Tibial artery (tissue), 4 donors: ENCODE results near the gene BIRC6.
A peak's percentile ranks its signal among the peaks of the same experiment; 100 is the strongest.

Source experiments
- DNase-seq, 2 donors: peaks; one replicate each; pipeline ENCODE4 v3.0.0-alpha.2; 2019
- H3K27ac ChIP-seq, 2 donors: fragments of 200-600 bp; sonication (generic) in 1 of 2; 1 replicate in 1 of 2; 2 replicates in 1 of 2; pipeline ENCODE4 v1.5.1; 2018 to 2019; ENCODE audit warnings: mild to moderate bottlenecking in 1 of 2
- H3K27me3 ChIP-seq, 2 donors: fragments of 200-600 bp; sonication (generic) in 1 of 2; one replicate each; pipeline versions ENCODE4 v1.5.1 to v1.6.0; 2016 to 2019
- H3K36me3 ChIP-seq, 3 donors: fragments of 200-600 bp; sonication (generic) in 2 of 3; one replicate each; pipeline ENCODE4 v1.5.1; 2016 to 2019; ENCODE audit warnings: mild to moderate bottlenecking in 2 of 3
- H3K4me1 ChIP-seq, 4 donors: fragments of 200-600 bp; sonication (generic) in 2 of 4; 1 replicate in 3 of 4; 2 replicates in 1 of 4; pipeline ENCODE4 v1.5.1; 2016 to 2019
- H3K4me3 ChIP-seq, 2 donors: fragments of 200-600 bp; sonication (generic) in 1 of 2; 1 replicate in 1 of 2; 2 replicates in 1 of 2; pipeline ENCODE4 v1.5.1; 2018 to 2019; ENCODE audit warnings: mild to moderate bottlenecking in 2 of 2
- H3K9me3 ChIP-seq, 3 donors: fragments of 200-600 bp; sonication (generic) in 1 of 3; one replicate each; pipeline ENCODE4 v1.5.1; 2016 to 2019
- CTCF ChIP-seq, 2 experiments: fragments of 200-600 bp in 1 of 2; fragments of 450-650 bp in 1 of 2; IDR thresholded peaks; one replicate each; pipeline ENCODE4 v1.5.1; 2017 to 2019; ENCODE audit warnings: antibody characterized with exemption in 2 of 2, mild to moderate bottlenecking in 1 of 2, moderate library complexity in 1 of 2
- intact Hi-C: fragments of 100-400 bp; cut with DNase I; formaldehyde crosslinking; loops from one replicate; pipeline ENCODE4 v1.15.0; 2023; ENCODE audit warnings: low total_unique reads

BIRC6 gene

GRCh38 chr2:32623311-32623706, 266.5 kb downstream of the BIRC6 start:
- Histone ChIP-seq H3K36me3 (peaks cover 0 to 8% (median 0%) of the 10 kb centered on the region in 3 donors), H3K4me3 (no peak overlapping the region), H3K27me3 (no peaks in the 10 kb centered on the region), H3K27ac (peak overlapping the region; percentile 69 to 80), H3K4me1 (peaks cover 0 to 53% (median 21%) of the 10 kb centered on the region in 4 donors), H3K9me3 (no peaks in the 10 kb centered on the region)
- TF ChIP-seq CTCF (IDR thresholded peaks at IDR 0.05), result no peak
- intact Hi-C loops, result no loop called here
- DNase-seq, result no peak

GRCh38 chr2:32624812-32625211, 268.0 kb downstream of the BIRC6 start:
- no peak for TF ChIP-seq CTCF (IDR thresholded peaks at IDR 0.05)
- intact Hi-C loops, result no loop called here
- Histone ChIP-seq H3K27ac (no peak overlapping the region), H3K9me3 (no peaks in the 10 kb centered on the region), H3K36me3 (peaks cover 0 to 8% (median 0%) of the 10 kb centered on the region in 3 donors), H3K27me3 (no peaks in the 10 kb centered on the region), H3K4me1 (peaks cover 0 to 56% (median 30%) of the 10 kb centered on the region in 4 donors), H3K4me3 (no peak overlapping the region)
- no peak for DNase-seq

GRCh38 chr2:32626639-32627221, 269.9 kb downstream of the BIRC6 start:
- DNase-seq, result no peak
- intact Hi-C loops, result no loop called here
- Histone ChIP-seq H3K4me1 (peaks cover 0 to 47% (median 30%) of the 10 kb centered on the region in 4 donors), H3K27ac (peak overlapping the region; percentile 73 to 75), H3K27me3 (no peaks in the 10 kb centered on the region), H3K36me3 (peaks cover 5 to 14% (median 8%) of the 10 kb centered on the region in 3 donors), H3K4me3 (peak overlapping the region; percentile 68 to 88), H3K9me3 (no peaks in the 10 kb centered on the region)
- TF ChIP-seq CTCF (IDR thresholded peaks at IDR 0.05), result no peak

- Histone ChIP-seq H3K9me3 (no peaks in the 10 kb centered on the region), H3K4me3 (peak overlapping the region; percentile 68 to 88), H3K27ac (peak overlapping the region; percentile 73 to 75), H3K4me1 (peaks cover 0 to 40% (median 23%) of the 10 kb centered on the region in 4 donors), H3K27me3 (no peaks in the 10 kb centered on the region), H3K36me3 (peaks cover 5 to 12% (median 7%) of the 10 kb centered on the region in 3 donors)
- TF ChIP-seq CTCF (IDR thresholded peaks at IDR 0.05), result peak; percentile 20 to 25
- intact Hi-C loops, result no loop called here
- peak; percentile 38 to 72 for DNase-seq
Observed at GRCh38 chr2:32627441-32627813, 270.6 kb downstream of the BIRC6 start.

- intact Hi-C loops, result no loop called here
- Histone ChIP-seq H3K27me3 (no peaks in the 10 kb centered on the region), H3K4me3 (peak within 1 kb of the TSS; percentile 68 to 88), H3K27ac (peak within 1 kb of the TSS; percentile 73 to 75), H3K9me3 (no peaks in the 10 kb centered on the region), H3K4me1 (peaks cover 0 to 34% (median 19%) of the 10 kb centered on the region in 4 donors), H3K36me3 (peaks cover 5 to 18% (median 7%) of the 10 kb centered on the region in 3 donors)
- TF ChIP-seq CTCF (IDR thresholded peaks at IDR 0.05), result no peak
- DNase-seq, result peak; percentile 96 to 97
Observed at GRCh38 chr2:32627814-32628579, 271.2 kb downstream of the BIRC6 start, which contains the start of gene TTC27. Gene TTC27 (plus strand): TSS chr2:32628050. CDS start chr2:32628293, 243 bp downstream.
